WTC11 (cell line): Measurements from ENCODE around the gene CCR8. TPM values are rescaled to one million over a fixed set of nuclear protein-coding genes. Genes with fewer than 3 reads are reported as not detected.

ENCODE experiments used
- ATAC-seq: fragments of 200-7000 bp; cut with Tn5 transposase; 2 replicates; pipeline ENCODE4 v1.10.0; 2021; ENCODE audit warnings: mild to moderate bottlenecking, moderate library complexity
- CTCF ChIA-PET: fragments of 300-600 bp; sonication (Branson Sonifier 250); formaldehyde crosslinking; loops from one replicate; lab custom pipeline; 2021; ENCODE audit warnings: antibody characterized with exemption; lab: Charles Lee
- POLR2A ChIA-PET: fragments of 350-600 bp; sonication (Branson Sonifier 250); formaldehyde crosslinking; loops from one replicate; lab custom pipeline; 2021; ENCODE audit warnings: antibody characterized with exemption; lab: Charles Lee
- DNase-seq: peaks from one replicate; pipeline ENCODE4 v3.0.0; 2021; ENCODE audit warnings: low spot score
- H3K27ac Mint-ChIP-seq: 2 replicates; pipeline ENCODE4 v1.8.0; 2021; ENCODE audit warnings: mixed read lengths
- H3K27me3 Mint-ChIP-seq: 2 replicates; pipeline ENCODE4 v1.8.0; 2021; ENCODE audit warnings: low read depth, mild to moderate bottlenecking, moderate library complexity, mixed read lengths
- H3K36me3 Mint-ChIP-seq: 2 replicates; pipeline ENCODE4 v1.8.0; 2021; ENCODE audit warnings: mixed read lengths
- H3K4me1 Mint-ChIP-seq: 2 replicates; pipeline ENCODE4 v1.8.0; 2022; ENCODE audit warnings: mixed read lengths
- H3K4me3 Mint-ChIP-seq: 2 replicates; pipeline ENCODE4 v1.8.0; 2021; ENCODE audit warnings: mild to moderate bottlenecking, moderate library complexity, mixed read lengths
- H3K9me3 Mint-ChIP-seq: 2 replicates; pipeline ENCODE4 v1.8.0; 2021; ENCODE audit warnings: mixed read lengths
- AR ChIP-seq: fragments of 250-450 bp; sonication (Bioruptor Pico); IDR thresholded peaks from 2 replicates; pipeline ENCODE4 v1.9.0; 2021; ENCODE audit warnings: mild to moderate bottlenecking
- ATF6 ChIP-seq: sonication (generic); formaldehyde crosslinking; IDR thresholded peaks from 2 replicates; pipeline ENCODE4 v1.8.1; 2023; ENCODE audit warnings: mild to moderate bottlenecking, missing genetic modification reagents
- CREB1 ChIP-seq: sonication (generic); formaldehyde crosslinking; IDR thresholded peaks from 2 replicates; pipeline ENCODE4 v1.8.0; 2023; ENCODE audit warnings: mild to moderate bottlenecking, missing genetic modification reagents
- E2F1 ChIP-seq: sonication (generic); formaldehyde crosslinking; IDR thresholded peaks from 2 replicates; pipeline ENCODE4 v1.8.0; 2022; ENCODE audit warnings: mild to moderate bottlenecking, missing genetic modification reagents
- E2F5 ChIP-seq: sonication (generic); formaldehyde crosslinking; IDR thresholded peaks from 2 replicates; pipeline ENCODE4 v1.8.1; 2022; ENCODE audit warnings: mild to moderate bottlenecking, moderate library complexity, missing genetic modification reagents
- ELF4 ChIP-seq: sonication (generic); formaldehyde crosslinking; IDR thresholded peaks from 2 replicates; pipeline ENCODE4 v1.8.1; 2022; ENCODE audit warnings: low read depth, mild to moderate bottlenecking, moderate library complexity, missing genetic modification reagents
- ERG ChIP-seq: fragments of 250-450 bp; sonication (Bioruptor Pico); IDR thresholded peaks from 2 replicates; pipeline ENCODE4 v1.8.0; 2021; ENCODE audit warnings: mild to moderate bottlenecking
- ESRRA ChIP-seq: sonication (generic); formaldehyde crosslinking; IDR thresholded peaks from 2 replicates; pipeline ENCODE4 v1.8.1; 2022; ENCODE audit warnings: mild to moderate bottlenecking, missing genetic modification reagents, borderline replicate concordance
- FOXK1 ChIP-seq: sonication (generic); formaldehyde crosslinking; IDR thresholded peaks from 2 replicates; pipeline ENCODE4 v1.8.0; 2022; ENCODE audit warnings: mild to moderate bottlenecking, moderate library complexity, missing genetic modification reagents
- MAX ChIP-seq: sonication (generic); formaldehyde crosslinking; IDR thresholded peaks from 2 replicates; pipeline ENCODE4 v1.8.0; 2022; ENCODE audit warnings: mild to moderate bottlenecking, missing genetic modification reagents
- MLX ChIP-seq: sonication (generic); formaldehyde crosslinking; IDR thresholded peaks from 2 replicates; pipeline ENCODE4 v1.8.1; 2023; ENCODE audit warnings: mild to moderate bottlenecking, missing genetic modification reagents, moderate library complexity
- PRRX2 ChIP-seq: fragments of 250-450 bp; sonication (Bioruptor Pico); IDR thresholded peaks from 2 replicates; pipeline ENCODE4 v1.8.0; 2021; ENCODE audit warnings: mild to moderate bottlenecking
- SMAD4 ChIP-seq: sonication (generic); formaldehyde crosslinking; IDR thresholded peaks from 2 replicates; pipeline ENCODE4 v1.8.0; 2022; ENCODE audit warnings: mild to moderate bottlenecking, missing genetic modification reagents
- SOX15 ChIP-seq: fragments of 250-450 bp; sonication (Bioruptor Pico); IDR thresholded peaks from 2 replicates; pipeline ENCODE4 v1.9.0; 2021; ENCODE audit warnings: mild to moderate bottlenecking
- TP53 ChIP-seq: sonication (generic); formaldehyde crosslinking; IDR thresholded peaks from 2 replicates; pipeline ENCODE4 v1.8.1; 2023; ENCODE audit warnings: mild to moderate bottlenecking, missing genetic modification reagents
- ZBTB21 ChIP-seq: sonication (generic); formaldehyde crosslinking; IDR thresholded peaks from 2 replicates; pipeline ENCODE4 v1.8.1; 2023; ENCODE audit warnings: mild to moderate bottlenecking, missing genetic modification reagents, borderline replicate concordance
- ZNF121 ChIP-seq: sonication (generic); formaldehyde crosslinking; IDR thresholded peaks from 2 replicates; pipeline ENCODE4 v1.8.0; 2023; ENCODE audit warnings: missing genetic modification reagents
- ZNF219 ChIP-seq: sonication (generic); formaldehyde crosslinking; IDR thresholded peaks from 2 replicates; pipeline ENCODE4 v1.8.0; 2023; ENCODE audit warnings: missing genetic modification reagents, mild to moderate bottlenecking, borderline replicate concordance
- ZNF416 ChIP-seq: fragments of 250-450 bp; sonication (Bioruptor Pico); IDR thresholded peaks from 2 replicates; pipeline ENCODE4 v1.9.0; 2021; ENCODE audit warnings: mild to moderate bottlenecking, inconsistent platforms
- ZNF423 ChIP-seq: fragments of 250-450 bp; sonication (Bioruptor Pico); IDR thresholded peaks from 2 replicates; pipeline ENCODE4 v2.1.2; 2022; ENCODE audit warnings: mild to moderate bottlenecking, moderate library complexity
- ZNF671 ChIP-seq: fragments of 250-450 bp; sonication (Bioruptor Pico); IDR thresholded peaks from 2 replicates; pipeline ENCODE4 v1.8.0; 2021; ENCODE audit warnings: mild to moderate bottlenecking
- total RNA-seq: library from RNA; stranded (reverse); gene quantifications from 3 replicates; pipeline ENCODE4 v1.2.3, GENCODE V29; 2021

Gene CCR8
- total RNA-seq, 1 experiment from 2014 or later = 0.33 TPM

GRCh38 chr3:39282057-39282456 is 47.5 kb upstream of the CCR8 start:
- Mint-ChIP-seq H3K4me1 (peaks cover 5% of the 10 kb centered on the region), H3K9me3 (no peaks in the 10 kb centered on the region), H3K36me3 (no peaks in the 10 kb centered on the region), H3K27ac (no peak overlapping the region), H3K27me3 (no peaks in the 10 kb centered on the region), H3K4me3 (no peak overlapping the region)
- DNase-seq (no peak), ATAC-seq (no peak)
- ChIA-PET CTCF (interaction anchor here (0.8 to 1.0 kb wide), 2 partner anchors 10 to 112 kb away, joined by 3 to 5 read pairs; no protein-coding TSS in a partner anchor), POLR2A (no interaction called here)
- TF ChIP-seq E2F1 (CRISPR knock-in tag) (no peak), ZBTB21 (CRISPR knock-in tag) (no peak)

- H3K36me3 Mint-ChIP-seq = no peaks in the 10 kb centered on the region
- POLR2A ChIA-PET = no interaction called here
- TF ChIP-seq MAX (CRISPR knock-in tag) = no peak
- no peak for TF ChIP-seq ZNF219 (CRISPR knock-in tag)
- no peak for TF ChIP-seq SOX15 (CRISPR knock-in tag)
- TF ChIP-seq CREB1 (CRISPR knock-in tag) = no peak
- no peak for TF ChIP-seq FOXK1 (CRISPR knock-in tag)
- no peak for TF ChIP-seq E2F5 (CRISPR knock-in tag)
- TF ChIP-seq ELF4 (CRISPR knock-in tag) = no peak
- TF ChIP-seq ESRRA = no peak
- no peak for TF ChIP-seq SMAD4 (CRISPR knock-in tag)
- TF ChIP-seq AR = no peak
- TF ChIP-seq PRRX2 (CRISPR knock-in tag) = no peak
- no peak for TF ChIP-seq ATF6 (CRISPR knock-in tag)
- TF ChIP-seq TP53 (CRISPR knock-in tag) = no peak
- no peak for TF ChIP-seq ZNF671
- peaks cover 5% of the 10 kb centered on the region for H3K4me1 Mint-ChIP-seq
- H3K27ac Mint-ChIP-seq = no peak overlapping the region
- no peak for DNase-seq
- H3K27me3 Mint-ChIP-seq = no peaks in the 10 kb centered on the region
- ATAC-seq = no peak
- no peaks in the 10 kb centered on the region for H3K9me3 Mint-ChIP-seq
- CTCF ChIA-PET = interaction anchor here (0.7 kb wide), 2 partner anchors 76 to 94 kb away, joined by 3 read pairs; no protein-coding TSS in a partner anchor
- no peak overlapping the region for H3K4me3 Mint-ChIP-seq
Observed at GRCh38 chr3:39284457-39284881, 45.0 kb upstream of the CCR8 start.

- ATAC-seq = no peak
- no peak for DNase-seq
- H3K9me3 Mint-ChIP-seq = no peaks in the 10 kb centered on the region
- ChIA-PET POLR2A (no interaction called here), CTCF (interaction anchor here (0.6 to 4.5 kb wide), 2 partner anchors 91 to 177 kb away, joined by 4 to 291 read pairs; partner anchors contain the start of gene XIRP1)
- no peak overlapping the region for H3K4me3 Mint-ChIP-seq
- H3K27ac Mint-ChIP-seq = no peak overlapping the region
- H3K4me1 Mint-ChIP-seq = peaks cover 5% of the 10 kb centered on the region
- no peaks in the 10 kb centered on the region for H3K27me3 Mint-ChIP-seq
- no peaks in the 10 kb centered on the region for H3K36me3 Mint-ChIP-seq
- TF ChIP-seq ZNF121 (CRISPR knock-in tag) = no peak
- no peak for TF ChIP-seq ERG (CRISPR knock-in tag)
- no peak for TF ChIP-seq ZNF416 (CRISPR knock-in tag)
- no peak for TF ChIP-seq MLX (CRISPR knock-in tag)
- TF ChIP-seq ZNF423 = no peak
- no peak for TF ChIP-seq ZNF671
Observed at GRCh38 chr3:39285332-39285731, 44.2 kb upstream of the CCR8 start.
